KG1 (cell line): Measurements from ENCODE around the gene TST.
A peak's percentile ranks its signal among the peaks of the same experiment; 100 is the strongest.

Experiments used
- DNase-seq: peaks from one replicate; lab custom pipeline; 2025; lab: John Stamatoyannopoulos, UW

TST gene

DNA sequence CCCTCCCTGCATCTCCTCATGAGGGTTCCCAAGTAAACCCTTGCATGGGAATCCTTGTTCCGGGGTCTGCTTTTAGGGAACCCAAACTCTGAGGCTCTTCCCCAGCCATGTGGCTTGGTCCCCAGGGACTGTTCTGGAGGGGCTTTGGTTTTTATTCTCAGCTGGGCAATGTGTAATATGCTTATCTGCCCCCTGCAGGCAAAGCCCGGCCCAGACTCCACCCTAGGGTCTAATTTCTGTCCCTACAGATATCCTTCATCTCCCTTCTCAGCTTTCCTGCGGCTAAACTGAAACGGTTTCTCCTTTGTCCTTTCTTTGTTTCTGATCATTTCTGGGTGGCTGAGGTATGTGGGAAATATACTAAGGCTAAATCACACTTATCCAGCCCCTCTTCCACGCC lies 37.1 kb downstream of the TST start:
- DNase-seq: no peak

DNA sequence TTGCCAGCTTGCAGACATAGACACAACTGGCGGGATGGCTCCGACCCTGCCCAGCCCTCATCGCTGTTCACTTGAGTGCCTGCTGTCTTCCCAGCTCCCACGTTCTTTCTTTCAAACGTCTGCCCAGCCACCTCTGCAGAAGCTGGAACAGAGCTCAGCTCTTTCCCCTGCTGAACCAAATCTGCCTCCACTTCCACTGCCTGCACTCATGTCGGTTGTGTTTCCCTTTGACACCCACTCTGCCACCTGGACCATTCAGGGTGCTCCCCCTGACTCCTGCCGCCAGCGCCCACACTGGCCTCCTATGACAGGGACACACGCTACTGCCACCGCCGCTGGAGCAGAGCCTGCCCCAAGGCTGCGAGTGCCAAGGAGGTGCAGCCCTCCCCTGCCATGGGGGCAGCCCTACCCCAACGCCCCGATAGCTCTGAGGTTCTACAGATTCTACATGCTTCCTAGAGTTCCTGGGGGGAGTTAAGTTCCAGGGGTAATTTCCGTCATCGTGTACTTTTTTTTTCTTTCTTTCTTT lies 37.9 kb downstream of the TST start:
- DNase-seq: no peak

DNA sequence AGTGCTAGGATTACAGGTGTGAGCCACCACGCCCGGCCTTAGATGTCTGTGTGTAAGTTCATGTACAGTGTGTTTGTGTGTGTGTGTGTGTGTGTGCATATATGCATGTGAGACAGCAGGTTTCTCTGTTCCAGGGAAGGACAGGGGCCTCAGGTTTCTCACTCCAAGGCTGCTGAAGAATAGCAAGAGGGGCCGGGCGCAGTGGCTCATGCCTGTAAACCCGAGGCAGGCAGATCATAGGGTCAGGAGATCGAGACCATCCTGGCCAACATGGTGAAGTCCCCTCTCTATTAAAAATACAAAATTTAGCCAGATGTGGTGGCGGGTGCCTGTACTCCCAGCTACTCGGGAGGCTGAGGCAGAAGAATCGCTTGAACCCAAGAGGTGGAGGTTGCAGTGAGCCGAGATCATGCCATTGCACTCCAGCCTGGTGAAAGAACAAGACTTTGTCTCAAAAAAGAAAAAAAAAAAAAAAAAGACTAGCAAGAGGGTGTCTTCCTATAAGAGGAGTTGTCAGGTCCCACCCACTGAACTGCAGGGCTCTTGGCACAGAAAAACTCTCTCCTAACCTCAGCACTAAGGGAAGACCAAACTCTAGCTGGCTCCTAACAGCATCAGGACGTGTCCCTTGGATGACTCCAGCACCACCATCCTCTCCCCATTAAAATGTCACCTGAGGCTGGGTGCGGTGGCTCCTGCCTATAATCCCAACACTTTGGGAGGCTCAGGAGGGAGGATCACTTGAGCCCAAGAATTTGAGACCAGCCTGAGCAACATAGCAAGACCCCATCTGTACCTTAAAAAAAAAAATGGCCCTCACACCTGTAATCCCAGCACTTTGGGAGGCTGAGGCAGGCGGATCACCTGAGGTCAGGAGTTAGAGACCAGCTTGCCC lies 40.0 kb downstream of the TST start:
- no peak for DNase-seq

- peak; percentile 76 for DNase-seq
Measured at GRCh38 chr22:36977947-36978660, 41.1 kb downstream of the TST start.

GRCh38 chr22:36977401-36977861 lies 41.8 kb downstream of the TST start:
- peak; percentile 70 for DNase-seq

GRCh38 chr22:36976606-36977005 lies 42.6 kb downstream of the TST start:
- DNase-seq: no peak

GRCh38 chr22:36971341-36972125 lies 47.7 kb downstream of the TST start:
- DNase-seq: no peak

DNA sequence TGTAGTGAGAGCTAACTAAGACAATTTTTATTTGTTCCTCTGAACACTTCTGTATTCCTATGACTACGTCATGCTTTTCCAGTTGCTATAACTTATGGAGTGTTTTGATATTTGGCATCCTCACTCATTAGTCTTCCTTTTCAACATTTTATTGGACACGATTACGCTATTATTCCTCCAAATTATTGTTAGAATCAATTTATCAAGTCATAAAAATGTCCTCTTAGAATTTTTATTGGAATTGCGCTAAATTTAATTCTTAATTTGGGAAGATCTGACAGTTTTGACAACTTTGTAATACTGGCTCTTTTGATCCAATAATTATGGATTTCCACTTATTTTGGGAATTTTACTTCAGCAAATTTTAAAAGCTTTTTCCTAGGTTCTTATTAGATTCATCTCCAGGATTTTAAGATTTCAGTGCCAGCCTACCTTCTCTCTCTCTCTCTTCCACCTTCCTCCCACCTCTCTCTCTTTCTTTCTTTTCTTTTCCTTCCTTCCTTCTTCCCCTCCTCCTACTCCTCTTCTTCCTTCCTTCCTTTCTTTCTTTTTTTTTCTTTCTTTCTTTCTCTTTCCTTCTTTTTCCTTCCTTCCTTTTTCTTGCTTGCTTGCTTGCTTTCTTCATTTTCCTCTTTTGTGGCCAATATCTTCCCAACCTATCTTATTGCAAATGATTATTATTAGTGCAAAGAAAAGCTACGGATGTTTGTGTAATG lies 50.8 kb downstream of the TST start:
- DNase-seq: no peak

- DNase-seq: no peak
Measured at GRCh38 chr22:36966851-36967540, 52.3 kb downstream of the TST start.

- no peak for DNase-seq
Measured at GRCh38 chr22:36965696-36966095, 53.6 kb downstream of the TST start.

DNA sequence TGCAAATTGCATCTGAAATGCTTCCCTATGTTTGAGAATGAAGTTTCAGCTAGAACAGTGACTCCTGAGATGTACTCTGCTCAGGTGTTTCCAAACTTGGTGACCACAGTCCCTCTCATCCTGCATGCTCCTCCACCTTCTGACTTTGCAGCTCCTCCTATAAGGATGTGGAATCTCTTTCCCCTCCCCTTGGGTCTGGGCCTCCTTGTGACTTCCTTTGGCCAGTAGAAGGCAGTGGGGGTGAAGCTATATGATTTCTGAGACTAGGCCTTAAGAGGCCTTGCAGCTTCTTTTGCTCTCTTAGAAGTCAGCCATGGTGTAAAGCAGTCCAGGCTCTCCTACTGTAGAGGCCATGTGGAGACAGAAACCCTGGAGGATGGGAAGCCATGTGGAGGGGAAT lies 55.1 kb downstream of the TST start:
- DNase-seq: no peak

DNA sequence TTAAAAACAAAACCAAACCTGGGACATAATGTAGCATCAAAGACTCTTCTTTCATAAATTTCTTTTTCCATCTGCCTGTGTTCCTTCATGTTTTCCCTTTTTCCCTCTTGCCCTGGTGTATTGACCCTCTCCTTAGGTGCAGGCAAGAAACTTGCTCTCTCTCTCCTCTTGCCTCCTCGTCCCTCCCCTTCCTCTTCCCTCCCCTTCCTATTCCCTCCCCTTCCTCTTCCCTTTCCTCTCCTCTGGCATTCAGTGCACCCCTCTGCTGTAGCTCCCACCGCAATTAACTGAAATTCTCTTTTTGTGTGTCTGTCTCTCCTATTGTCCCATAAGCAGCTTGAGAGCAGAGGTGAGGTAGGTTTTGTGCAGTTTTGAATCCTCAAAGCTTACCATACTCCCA lies 55.9 kb downstream of the TST start:
- DNase-seq: no peak

DNA sequence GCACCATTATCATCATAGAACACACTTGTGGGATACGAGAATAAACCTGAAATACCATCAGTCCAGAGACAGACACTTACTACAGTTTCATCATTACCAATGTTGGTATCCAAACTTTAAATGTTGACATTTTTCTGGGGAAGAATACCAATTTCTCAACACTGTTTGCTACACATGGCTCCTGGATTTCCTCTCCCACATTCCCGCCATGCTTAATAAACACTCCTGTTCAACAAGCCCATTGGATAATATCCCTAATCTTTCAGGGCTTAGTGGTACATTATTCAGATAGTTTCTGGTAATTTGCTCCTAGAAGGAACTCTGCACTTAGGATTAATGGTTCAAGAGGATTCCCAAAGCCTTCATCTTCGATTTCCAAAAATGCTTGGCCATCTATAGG lies 57.6 kb downstream of the TST start:
- DNase-seq: no peak
